RCC 7860 (cell line): ENCODE measurements around the gene CALD1.

Experiments
- DNase-seq: peaks from one replicate; pipeline ENCODE4 v3.0.0-alpha.2; 2015; ENCODE audit warnings: low spot score
- FAIRE-seq: peaks from 2 replicates; lab custom pipeline; 2012; peaks lifted over from hg19 to GRCh38; lab: Jason Lieb, UNC

The CALD1 gene, protein sequence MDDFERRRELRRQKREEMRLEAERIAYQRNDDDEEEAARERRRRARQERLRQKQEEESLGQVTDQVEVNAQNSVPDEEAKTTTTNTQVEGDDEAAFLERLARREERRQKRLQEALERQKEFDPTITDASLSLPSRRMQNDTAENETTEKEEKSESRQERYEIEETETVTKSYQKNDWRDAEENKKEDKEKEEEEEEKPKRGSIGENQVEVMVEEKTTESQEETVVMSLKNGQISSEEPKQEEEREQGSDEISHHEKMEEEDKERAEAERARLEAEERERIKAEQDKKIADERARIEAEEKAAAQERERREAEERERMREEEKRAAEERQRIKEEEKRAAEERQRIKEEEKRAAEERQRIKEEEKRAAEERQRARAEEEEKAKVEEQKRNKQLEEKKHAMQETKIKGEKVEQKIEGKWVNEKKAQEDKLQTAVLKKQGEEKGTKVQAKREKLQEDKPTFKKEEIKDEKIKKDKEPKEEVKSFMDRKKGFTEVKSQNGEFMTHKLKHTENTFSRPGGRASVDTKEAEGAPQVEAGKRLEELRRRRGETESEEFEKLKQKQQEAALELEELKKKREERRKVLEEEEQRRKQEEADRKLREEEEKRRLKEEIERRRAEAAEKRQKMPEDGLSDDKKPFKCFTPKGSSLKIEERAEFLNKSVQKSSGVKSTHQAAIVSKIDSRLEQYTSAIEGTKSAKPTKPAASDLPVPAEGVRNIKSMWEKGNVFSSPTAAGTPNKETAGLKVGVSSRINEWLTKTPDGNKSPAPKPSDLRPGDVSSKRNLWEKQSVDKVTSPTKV

DNA sequence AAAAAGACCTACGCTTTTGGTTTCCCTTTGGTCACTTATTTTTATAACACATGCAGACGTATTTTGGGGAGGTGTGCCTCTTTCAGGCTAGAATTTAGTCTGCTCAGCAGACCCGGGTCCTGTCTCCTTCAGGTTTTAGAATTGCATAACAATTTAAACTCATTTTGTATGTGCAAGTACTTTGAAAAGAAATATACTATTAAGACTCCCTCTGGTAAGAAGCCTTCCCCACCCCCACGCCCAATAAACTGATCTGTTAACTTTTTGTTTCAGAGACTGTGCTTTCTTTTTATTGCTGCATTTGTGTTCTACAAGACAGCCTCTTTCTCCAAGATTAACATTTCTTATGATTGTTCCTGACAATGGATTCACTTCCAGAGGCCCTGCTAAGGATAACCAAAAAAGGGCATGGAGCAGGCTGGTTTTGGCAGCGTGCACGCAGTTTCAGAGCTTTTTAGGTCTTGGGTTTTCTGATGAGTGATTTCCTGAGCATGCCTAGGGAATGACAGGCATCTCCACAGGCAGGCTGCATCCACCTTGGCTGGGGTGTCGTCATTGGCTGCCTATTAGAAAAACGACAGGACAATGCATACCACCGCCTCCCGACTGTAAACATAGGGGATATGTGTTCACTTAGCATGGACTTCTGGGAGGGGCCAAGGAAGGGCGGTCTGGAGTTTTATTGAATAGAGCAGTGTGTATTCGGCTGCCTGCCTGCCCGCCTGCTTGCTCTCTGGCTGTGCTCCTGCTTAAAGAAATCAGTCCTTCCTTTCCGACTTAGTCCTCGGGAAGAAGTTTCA, at the start of gene CALD1:
CALD1 (plus strand) TSS at position 694 of the 800 bp plus-strand sequence. CDS start 88,100 bp downstream, outside the sequence.
- DNase-seq (peak; percentile 98), FAIRE-seq (peak; percentile 90)

DNA sequence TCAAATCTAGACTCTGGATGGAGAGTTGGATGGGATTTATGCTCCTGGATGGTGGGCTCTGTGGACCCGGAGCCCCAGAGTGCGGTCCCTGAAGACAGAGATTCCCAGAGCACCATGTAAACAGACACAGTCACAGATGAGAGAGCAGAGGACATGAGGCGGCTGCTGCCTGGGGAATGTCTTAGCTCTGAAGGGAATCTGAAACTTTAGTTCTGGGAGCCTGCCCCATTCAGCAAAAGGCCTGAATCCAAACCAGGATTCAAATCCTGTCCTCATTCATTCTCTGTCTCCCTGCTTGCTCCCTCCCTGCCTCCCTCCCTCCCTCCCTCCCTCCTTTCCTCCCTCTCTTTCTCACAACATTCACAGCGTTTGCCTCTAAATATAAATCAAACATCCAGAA, 49.5 kb upstream of the CALD1 start:
- DNase-seq (no peak), FAIRE-seq (no peak)

DNA sequence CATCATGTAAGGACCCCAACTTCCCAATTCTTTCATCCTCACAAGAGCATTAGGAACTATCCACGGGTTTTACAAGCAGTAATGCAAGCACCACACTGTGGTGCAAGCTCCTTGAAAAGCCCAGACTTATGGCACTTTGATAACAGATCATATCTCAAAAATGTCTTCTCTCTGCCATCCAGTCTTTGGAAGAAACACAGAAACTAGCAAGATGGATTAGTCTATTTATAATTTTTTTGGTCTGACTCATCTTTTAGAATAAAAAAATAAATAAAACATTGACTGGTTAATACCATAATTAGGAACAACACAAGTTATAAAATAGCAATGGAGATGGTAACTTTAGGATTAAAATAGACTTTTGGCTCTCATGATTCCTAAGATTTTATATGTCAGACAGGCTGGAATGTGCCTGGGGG, 49.0 kb upstream of the CALD1 start:
- no peak for FAIRE-seq
- no peak for DNase-seq

DNA sequence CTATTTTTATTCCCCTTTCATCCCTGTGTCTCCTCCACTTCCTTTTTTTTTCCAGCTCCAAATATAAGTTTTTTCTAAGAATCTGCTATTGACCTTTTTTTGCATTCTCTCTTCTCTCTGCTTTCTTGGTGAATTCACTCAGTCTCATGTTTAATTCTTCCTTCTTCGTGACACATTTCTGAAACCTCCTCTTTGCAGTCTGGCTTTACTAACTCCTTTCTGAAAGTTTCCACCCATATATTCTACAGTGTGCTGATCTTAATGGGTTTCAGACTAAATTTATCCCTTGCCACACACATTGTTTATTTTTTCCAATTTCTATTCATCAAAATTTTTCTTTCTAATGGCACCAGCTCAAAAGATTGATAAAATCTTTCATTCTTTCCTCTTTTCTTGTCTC, 47.8 kb upstream of the CALD1 start:
- FAIRE-seq (no peak), DNase-seq (no peak)

DNA sequence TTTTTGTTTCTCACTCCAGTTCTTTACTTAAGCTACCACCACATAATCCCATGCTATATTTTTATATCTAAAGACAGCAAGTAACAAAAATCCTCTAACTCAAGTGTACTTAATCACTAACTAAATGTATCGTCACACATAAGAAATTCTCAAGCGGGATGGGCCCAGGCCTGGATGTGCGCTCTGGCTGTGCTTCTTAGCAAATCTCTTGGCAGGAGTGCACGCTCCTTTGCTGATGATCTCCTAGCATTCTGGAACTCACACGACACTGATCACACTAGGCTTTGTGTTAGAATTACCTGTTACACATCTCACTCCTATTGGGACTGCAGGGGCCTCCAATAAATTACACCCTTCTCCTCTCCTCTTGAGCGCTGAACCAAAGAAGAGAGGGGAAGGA, 46.7 kb upstream of the CALD1 start:
- FAIRE-seq (no peak), DNase-seq (no peak)

DNA sequence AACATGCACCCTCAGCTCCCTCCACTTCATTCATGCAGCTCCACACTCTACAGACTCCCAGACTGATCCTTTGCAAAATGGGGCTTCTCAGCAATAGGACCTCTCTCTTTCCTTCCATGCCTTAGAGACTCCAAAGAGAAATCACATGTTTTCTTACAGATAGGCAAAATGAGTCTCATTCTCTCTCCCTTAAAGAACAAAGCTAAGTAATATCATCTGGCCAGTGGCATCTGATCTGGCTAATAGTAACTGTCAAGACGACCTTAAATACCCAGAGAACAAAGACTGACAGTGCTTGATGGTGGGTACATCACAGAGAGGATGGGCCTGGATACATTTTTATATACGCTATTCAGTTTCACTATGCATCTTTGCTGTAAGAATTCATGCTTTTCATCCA, 43.1 kb upstream of the CALD1 start:
- FAIRE-seq: no peak
- DNase-seq: no peak

DNA sequence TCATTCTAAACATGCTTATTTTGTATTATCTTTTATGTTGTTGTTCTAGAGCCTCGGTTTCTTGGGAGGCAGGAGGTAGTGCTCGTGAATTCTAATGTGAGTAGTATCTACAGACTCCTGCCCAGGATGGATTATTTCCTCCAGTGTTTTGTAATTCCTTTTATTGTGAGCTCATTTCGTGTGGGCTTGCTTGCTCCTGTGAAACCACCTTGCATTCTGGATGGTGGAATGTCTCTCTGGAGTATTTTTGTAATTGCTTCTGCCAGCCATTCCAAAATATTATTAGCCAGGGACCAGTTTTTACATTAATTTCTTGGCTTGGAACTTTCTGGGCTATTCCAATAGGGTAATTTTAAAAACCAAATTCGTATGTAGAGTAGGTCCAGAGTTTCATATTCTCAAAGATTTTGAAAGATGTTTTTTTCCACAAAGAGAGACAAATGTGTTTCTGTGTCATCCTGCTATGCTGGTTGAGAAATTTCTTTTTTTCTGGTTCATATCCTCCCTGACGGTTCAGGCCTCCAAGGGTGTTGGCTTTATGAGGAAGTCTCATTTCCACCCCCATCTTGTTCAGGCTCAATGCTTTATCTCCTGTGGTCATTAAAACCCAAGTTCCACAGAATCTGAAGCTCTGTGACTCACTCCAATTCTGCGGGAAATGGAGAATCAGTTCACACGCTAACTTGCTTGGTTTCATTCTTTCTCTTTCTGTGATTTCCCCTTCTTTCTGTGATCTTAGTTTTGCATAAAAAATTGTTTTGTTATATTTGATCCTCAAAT, 41.7 kb upstream of the CALD1 start:
- peak; percentile 89 for DNase-seq
- FAIRE-seq: peak; percentile 98

DNA sequence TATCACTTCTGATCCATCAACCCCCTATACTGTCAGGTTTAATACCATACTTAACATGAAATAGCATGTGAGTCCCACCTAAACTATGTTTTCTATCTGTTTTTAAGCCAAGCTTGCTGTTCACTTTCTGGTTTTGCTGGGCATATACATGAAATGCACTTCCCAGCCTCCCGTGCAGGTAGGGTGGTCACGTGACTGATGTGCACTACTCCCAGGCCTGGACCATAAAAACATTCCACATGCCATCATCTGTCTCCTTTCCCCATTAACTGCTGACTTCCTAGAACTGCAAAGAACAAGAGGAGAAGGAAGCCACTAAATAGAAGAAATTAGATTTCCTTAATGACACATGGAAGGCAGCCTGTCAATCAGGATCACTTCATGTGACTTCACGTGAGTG, 40.1 kb upstream of the CALD1 start:
- DNase-seq (no peak), FAIRE-seq (no peak)

GRCh38 chr7:134740376-134740775, 39.1 kb upstream of the CALD1 start:
- no peak for FAIRE-seq

DNA sequence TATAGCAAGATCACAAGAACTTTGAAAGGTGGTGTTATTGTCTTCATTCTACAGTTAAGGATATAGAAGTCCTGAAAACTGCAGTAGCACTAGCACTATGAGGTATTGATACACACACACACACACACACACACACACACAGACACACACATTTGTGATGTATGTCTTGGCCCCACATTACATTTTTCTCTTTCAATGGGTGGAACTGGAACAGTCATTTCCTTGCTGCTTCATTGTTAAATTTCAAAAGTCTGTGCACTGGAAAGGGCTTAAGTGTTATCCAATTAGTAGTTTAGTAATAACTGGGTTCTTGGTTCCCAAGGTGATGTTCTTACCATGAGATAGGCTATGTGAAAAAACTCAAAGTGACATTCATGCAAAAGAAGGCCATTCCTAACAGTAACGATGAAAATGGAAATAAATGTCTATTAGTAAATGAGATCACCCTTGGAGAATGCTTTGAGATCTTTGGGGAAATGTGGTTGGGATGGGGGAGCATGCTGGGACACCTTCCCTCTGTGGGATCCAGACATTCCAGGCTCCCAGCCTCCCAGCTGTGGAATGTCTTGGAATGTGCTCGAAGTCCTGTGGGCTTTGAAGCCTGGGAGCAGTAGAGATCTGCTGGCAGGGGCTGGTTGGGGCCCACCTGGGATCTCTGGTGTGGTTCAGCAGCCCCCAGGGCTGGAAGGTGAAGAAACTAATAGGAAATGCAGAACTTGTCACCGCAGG, 37.4 kb upstream of the CALD1 start:
- DNase-seq: peak; percentile 75
- peak; percentile 64 for FAIRE-seq

More at GRCh38 chr7:134740376-134740775, 39.1 kb upstream of the CALD1 start:
- DNase-seq: no peak

- FAIRE-seq: no peak
These were observed 36.6 kb upstream of the CALD1 start for GRCh38 chr7:134742688-134743350.

DNA sequence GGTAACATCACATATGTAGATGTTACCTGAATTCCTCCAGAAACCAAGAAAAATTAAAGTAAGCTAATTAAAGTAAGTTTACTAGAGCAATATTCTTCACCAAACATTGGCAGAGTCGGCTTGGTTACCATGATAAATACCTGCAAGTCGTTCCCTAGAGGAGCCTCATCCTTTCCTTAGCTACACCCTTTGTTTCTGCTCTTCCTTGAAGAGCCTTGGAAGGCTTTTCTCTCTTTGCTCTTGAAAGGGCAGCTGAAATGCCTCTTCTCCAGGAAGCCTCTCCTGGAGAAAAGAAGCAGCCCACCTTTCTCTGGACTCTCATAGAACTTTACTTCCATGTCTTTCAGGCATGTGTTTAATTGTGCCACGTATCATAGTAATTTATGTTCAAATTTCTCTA, 34.9 kb upstream of the CALD1 start:
- DNase-seq: no peak
- no peak for FAIRE-seq

More at GRCh38 chr7:134742688-134743350, 36.6 kb upstream of the CALD1 start:
- DNase-seq: no peak

GRCh38 chr7:134747326-134747725, 32.1 kb upstream of the CALD1 start:
- DNase-seq (no peak), FAIRE-seq (no peak)

GRCh38 chr7:134750083-134751062, 29.1 kb upstream of the CALD1 start:
- FAIRE-seq: no peak
- peak; percentile 28 for DNase-seq

DNA sequence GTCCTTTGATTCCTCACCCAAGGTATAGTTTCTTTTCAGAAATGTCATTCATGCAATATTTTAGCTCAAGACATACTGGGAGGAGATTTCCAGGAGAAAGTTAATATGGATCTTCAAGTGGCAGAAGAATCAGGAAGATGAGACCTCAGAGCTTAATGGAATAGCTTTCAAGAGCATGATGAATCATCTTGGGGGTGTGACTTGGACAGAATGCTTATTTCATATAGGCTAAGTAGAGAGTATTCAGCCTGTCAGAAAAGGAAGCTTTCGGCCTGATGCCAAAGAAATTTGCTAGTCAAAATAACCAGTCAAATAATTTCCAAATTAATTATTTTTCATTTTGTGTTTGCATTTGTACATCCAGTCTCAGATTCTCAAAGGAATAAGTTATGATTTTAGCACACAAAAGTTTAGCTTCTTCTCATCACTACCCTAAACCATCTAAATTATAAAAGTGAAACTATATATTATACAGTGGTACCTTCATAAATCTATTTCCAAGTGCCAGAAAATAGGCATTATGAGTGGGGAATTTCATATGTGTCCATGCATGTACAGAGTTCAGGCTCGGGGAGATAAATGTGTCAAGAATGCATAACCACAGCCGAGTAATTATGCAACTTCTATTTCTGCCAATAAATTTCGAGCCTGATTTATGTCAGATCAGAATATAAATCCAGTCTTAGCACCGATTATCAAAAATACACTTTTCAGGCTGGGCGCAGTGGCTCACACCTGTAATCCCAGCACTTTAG, 27.3 kb upstream of the CALD1 start:
- peak; percentile 45 for FAIRE-seq
- peak; percentile 31 for DNase-seq

DNA sequence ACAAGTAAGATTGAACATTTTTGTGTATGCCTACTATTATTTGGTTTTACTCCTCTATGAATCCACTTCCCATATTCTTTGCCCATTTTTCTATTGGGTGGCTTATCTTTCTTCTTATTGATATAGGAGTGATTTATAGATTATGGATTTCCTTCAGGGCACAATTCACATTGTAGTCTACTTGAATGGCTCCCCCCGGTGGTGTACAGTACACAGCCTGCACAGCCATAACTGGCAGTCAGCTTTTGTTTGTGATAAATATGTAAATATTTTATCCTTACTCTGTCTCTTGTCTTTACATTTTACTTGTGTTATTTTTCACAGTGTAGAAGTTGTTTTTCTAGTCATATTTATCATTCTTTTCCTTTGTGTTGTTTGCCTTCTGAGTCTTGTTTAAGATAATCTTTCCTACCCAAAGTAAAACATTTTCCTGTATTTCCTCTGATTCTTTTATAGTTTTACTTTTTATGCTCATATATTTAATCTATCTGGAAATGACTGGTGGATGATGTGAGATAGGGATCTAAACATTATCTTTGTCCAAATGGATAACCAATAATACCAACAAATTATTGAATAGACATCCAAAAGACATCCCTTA, 23.9 kb upstream of the CALD1 start:
- no peak for FAIRE-seq
- no peak for DNase-seq

GRCh38 chr7:134757938-134758337, 21.5 kb upstream of the CALD1 start:
- DNase-seq (no peak), FAIRE-seq (no peak)
